Type B pancreatic cell (in vitro differentiated cells): ENCODE data around the gene GRIA1. TPM values are rescaled to one million over a fixed set of nuclear protein-coding genes. Genes with fewer than 3 reads are reported as not detected.

Source experiments
- DNase-seq: peaks from one replicate; pipeline ENCODE4 v3.0.0; 2021; ENCODE audit warnings: mixed read lengths; ENCODE audit not compliant: unreplicated experiment; ENCODE audit errors: extremely low spot score
- H3K27ac Mint-ChIP-seq: 2 replicates; pipeline ENCODE4 v1.8.0; 2021; ENCODE audit warnings: mild to moderate bottlenecking, mixed read lengths
- H3K27me3 Mint-ChIP-seq: 2 replicates; pipeline ENCODE4 v1.8.0; 2021; ENCODE audit warnings: mixed read lengths
- H3K36me3 Mint-ChIP-seq: 2 replicates; pipeline ENCODE4 v1.8.0; 2021; ENCODE audit warnings: mixed read lengths
- H3K4me1 Mint-ChIP-seq: one replicate; pipeline ENCODE4 v1.8.0; 2021; ENCODE audit warnings: mixed read lengths; ENCODE audit not compliant: unreplicated experiment
- H3K4me3 Mint-ChIP-seq: 2 replicates; pipeline ENCODE4 v1.8.0; 2021; ENCODE audit warnings: mild to moderate bottlenecking, mixed read lengths
- H3K9me3 Mint-ChIP-seq: 2 replicates; pipeline ENCODE4 v1.8.0; 2021; ENCODE audit warnings: mixed read lengths
- CTCF ChIP-seq: fragments of 200-600 bp; sonication (generic); conservative IDR thresholded peaks from 2 replicates; pipeline ENCODE4 v1.5.0; 2021; ENCODE audit warnings: antibody characterized with exemption, mild to moderate bottlenecking
- total RNA-seq: library from RNA; stranded (reverse); gene quantifications from 2 replicates; pipeline ENCODE4 v1.2.1, GENCODE V29; 2021; ENCODE audit warnings: low replicate concordance

GRIA1 gene
- total RNA-seq, 1 donor from 2014 or later = 18.0 TPM

DNA sequence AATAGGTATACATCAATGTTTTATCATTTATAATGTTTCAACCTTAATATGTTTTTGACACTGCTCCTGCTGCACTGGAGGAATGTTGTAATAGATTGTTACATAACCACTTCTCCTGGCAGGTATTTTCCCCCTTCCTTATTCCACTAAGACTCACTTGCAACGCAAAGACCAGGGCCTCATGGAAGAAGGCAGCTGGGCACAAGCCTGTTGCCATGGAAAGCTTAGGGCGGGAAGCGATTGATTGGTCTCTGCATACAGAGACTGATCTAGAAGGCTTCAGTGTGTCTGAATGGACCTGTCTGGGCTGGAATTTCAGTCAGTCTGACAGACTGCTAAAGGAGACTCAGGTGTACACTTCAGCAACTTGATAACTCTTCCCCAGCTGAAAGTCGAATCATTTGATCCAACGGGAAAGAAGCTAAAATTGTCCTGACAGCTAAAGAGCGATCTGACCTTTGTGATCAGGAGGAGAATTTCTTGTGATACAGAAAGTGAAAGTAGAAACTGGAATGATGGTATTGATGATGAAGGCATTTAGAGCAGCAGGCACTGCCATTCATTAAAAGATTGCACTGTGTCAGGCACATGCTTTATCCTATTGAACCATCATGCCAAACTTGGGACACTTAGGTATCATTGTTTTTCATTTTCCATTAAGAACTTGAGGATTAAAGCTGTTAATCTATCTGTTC lies 65.1 kb downstream of the GRIA1 start:
- TF ChIP-seq CTCF = no peak
- Mint-ChIP-seq H3K9me3 (no peaks in the 10 kb centered on the region), H3K4me1 (peaks cover 19% of the 10 kb centered on the region), H3K4me3 (no peak overlapping the region), H3K27ac (peak overlapping the region; percentile 61), H3K36me3 (no peaks in the 10 kb centered on the region), H3K27me3 (no peaks in the 10 kb centered on the region)
- no peak for DNase-seq

DNA sequence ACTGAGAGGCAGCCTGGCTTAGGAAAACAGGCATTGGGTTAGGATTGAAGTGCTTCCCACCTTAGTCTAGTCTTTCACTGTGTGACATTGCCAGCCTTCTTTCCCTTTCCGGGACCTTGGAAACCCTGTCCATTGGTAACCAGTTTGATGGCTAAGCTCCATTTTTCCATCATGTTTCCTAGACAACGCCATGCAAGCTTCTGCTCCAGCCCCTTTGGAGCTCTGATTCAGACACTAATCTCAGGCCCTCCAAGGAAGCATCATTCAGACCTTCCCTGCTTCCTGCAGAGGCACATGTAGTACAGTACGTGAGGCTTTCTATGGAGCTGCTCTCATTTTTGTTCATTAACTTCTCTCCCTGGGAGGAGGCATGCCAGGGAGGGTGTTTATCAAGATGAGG lies 68.5 kb downstream of the GRIA1 start:
- Mint-ChIP-seq H3K4me1 (peaks cover 12% of the 10 kb centered on the region), H3K9me3 (peaks cover 5% of the 10 kb centered on the region), H3K36me3 (no peaks in the 10 kb centered on the region), H3K27me3 (no peaks in the 10 kb centered on the region), H3K4me3 (no peak overlapping the region), H3K27ac (no peak overlapping the region)
- no peak for TF ChIP-seq CTCF
- DNase-seq = no peak

GRCh38 chr5:153559926-153560325 lies 69.5 kb downstream of the GRIA1 start:
- no peak overlapping the region for H3K27ac Mint-ChIP-seq
- H3K4me1 Mint-ChIP-seq = peaks cover 12% of the 10 kb centered on the region
- peaks cover 5% of the 10 kb centered on the region for H3K9me3 Mint-ChIP-seq
- no peaks in the 10 kb centered on the region for H3K27me3 Mint-ChIP-seq
- no peak for TF ChIP-seq CTCF
- DNase-seq = no peak
- H3K4me3 Mint-ChIP-seq = no peak overlapping the region
- no peaks in the 10 kb centered on the region for H3K36me3 Mint-ChIP-seq

GRCh38 chr5:153562189-153562588 lies 71.7 kb downstream of the GRIA1 start:
- peaks cover 5% of the 10 kb centered on the region for H3K9me3 Mint-ChIP-seq
- peaks cover 4% of the 10 kb centered on the region for H3K4me1 Mint-ChIP-seq
- no peaks in the 10 kb centered on the region for H3K27me3 Mint-ChIP-seq
- no peak for DNase-seq
- H3K36me3 Mint-ChIP-seq = no peaks in the 10 kb centered on the region
- peak overlapping the region; percentile 42 for H3K27ac Mint-ChIP-seq
- no peak for TF ChIP-seq CTCF
- no peak overlapping the region for H3K4me3 Mint-ChIP-seq

- H3K27ac Mint-ChIP-seq = no peak overlapping the region
- no peak for TF ChIP-seq CTCF
Measured at GRCh38 chr5:153565822-153566221, 75.4 kb downstream of the GRIA1 start.

More at GRCh38 chr5:153565822-153566221, 75.4 kb downstream of the GRIA1 start:
- no peaks in the 10 kb centered on the region for H3K36me3 Mint-ChIP-seq
- DNase-seq = no peak
- no peak overlapping the region for H3K4me3 Mint-ChIP-seq
- no peaks in the 10 kb centered on the region for H3K27me3 Mint-ChIP-seq
- H3K9me3 Mint-ChIP-seq = peaks cover 5% of the 10 kb centered on the region
- peaks cover 4% of the 10 kb centered on the region for H3K4me1 Mint-ChIP-seq
